HL-60 (cell line): Measurements from ENCODE around the gene LIMS1.

ENCODE experiments used
- DNase-seq, 2 experiments: peaks; one replicate each; pipeline ENCODE4 v3.0.0-alpha.2; 2010 to 2020; ENCODE audit warnings: low read depth in 1 of 2, low spot score in 1 of 2
- H3K27ac ChIP-seq: fragments of 250-450 bp; sonication (Bioruptor Pico); replicated peaks from 2 replicates; pipeline ENCODE4 v1.5.1; 2020; ENCODE audit warnings: mild to moderate bottlenecking, moderate library complexity
- H3K27me3 ChIP-seq: fragments of 250-450 bp; sonication (Bioruptor Pico); 2 replicates; pipeline ENCODE4 v1.5.1; 2021; ENCODE audit warnings: mild to moderate bottlenecking, moderate library complexity; ENCODE audit not compliant: insufficient read depth, poor library complexity, severe bottlenecking
- H3K4me3 ChIP-seq: replicated peaks from 2 replicates; pipeline ENCODE4 v1.5.1; 2011; ENCODE audit warnings: mild to moderate bottlenecking, control low read depth, low read length; ENCODE audit not compliant: insufficient read depth
- CTCF ChIP-seq: IDR thresholded peaks from one replicate; pipeline ENCODE4 v1.5.1; 2011; ENCODE audit warnings: low read length, control low read depth, inconsistent platforms; ENCODE audit not compliant: insufficient read depth
- GABPA ChIP-seq: IDR thresholded peaks from 2 replicates; pipeline ENCODE4 v1.6.1; 2012; ENCODE audit warnings: low read depth
- POLR2AphosphoS5 ChIP-seq: IDR thresholded peaks from 2 replicates; pipeline ENCODE4 v1.6.1; 2012; ENCODE audit warnings: low read depth
- REST ChIP-seq: IDR thresholded peaks from 2 replicates; pipeline ENCODE4 v1.6.1; 2012; ENCODE audit warnings: low read depth; ENCODE audit not compliant: insufficient replicate concordance
- SPI1 ChIP-seq: IDR thresholded peaks from 2 replicates; pipeline ENCODE4 v1.6.1; 2012; ENCODE audit warnings: low read depth, mild to moderate bottlenecking, borderline replicate concordance

Gene LIMS1

GRCh38 chr2:108625186-108625827 is 91.0 kb downstream of the LIMS1 start:
- DNase-seq, result no peak
- Histone ChIP-seq H3K27me3 (no peaks in the 10 kb centered on the region), H3K27ac (no peak overlapping the region), H3K4me3 (no peak overlapping the region)
- TF ChIP-seq POLR2AphosphoS5 (no peak), REST (no peak), SPI1 (no peak; the same call in 1 of the 2 replicates)

- H3K4me3 ChIP-seq, result no peak overlapping the region
- H3K27me3 ChIP-seq, result no peaks in the 10 kb centered on the region
- TF ChIP-seq REST (no peak), GABPA (no peak), CTCF (no peak), POLR2AphosphoS5 (no peak), SPI1 (no peak)
- DNase-seq, result no peak
- H3K27ac ChIP-seq, result no peak overlapping the region
Measured at GRCh38 chr2:108625828-108626195, 91.5 kb downstream of the LIMS1 start.

- Histone ChIP-seq H3K4me3 (no peak overlapping the region), H3K27me3 (no peaks in the 10 kb centered on the region), H3K27ac (no peak overlapping the region)
- no peak for DNase-seq
- TF ChIP-seq CTCF, result no peak
- no peak for TF ChIP-seq POLR2AphosphoS5
- no peak for TF ChIP-seq REST
- no peak for TF ChIP-seq GABPA
- no peak for TF ChIP-seq SPI1
Measured at GRCh38 chr2:108626995-108627394, 92.7 kb downstream of the LIMS1 start.
